ENCODE measurements around the gene TMEM131L. TPM values are rescaled to one million over a fixed set of nuclear protein-coding genes. Genes with fewer than 3 reads are reported as not detected.
"Not testable (repeated sequence)": the region's sequence is repeated elsewhere in the genome, so short reads cannot be mapped to it uniquely, and the experiment has no call there.

The TMEM131L gene
- total RNA-seq, 2 donors from 2014 or later: 4.8 to 6.2 TPM

- Histone ChIP-seq H3K27ac (no peak overlapping the region), H3K36me3 (no peaks in the 10 kb centered on the region), H3K27me3 (no peaks in the 10 kb centered on the region), H3K4me3 (no peak overlapping the region), H3K9me3 (no peaks in the 10 kb centered on the region), H3K4me1 (no peaks in the 10 kb centered on the region), H3K9ac (ENCODE audit: low read depth in 2 of 2, low read length in 2 of 2) (no peak overlapping the region)
- no peak for TF ChIP-seq CTCF (IDR thresholded peaks at IDR 0.05)
- DNase-seq: no peak
- intact Hi-C loops (cut with DNase I): no loop called here
These were observed 128.1 kb downstream of the TMEM131L start for GRCh38 chr4:153594210-153594609.

GRCh38 chr4:153595894-153596601 is 129.9 kb downstream of the TMEM131L start:
- Histone ChIP-seq H3K4me1 (no peaks in the 10 kb centered on the region), H3K36me3 (no peaks in the 10 kb centered on the region), H3K27ac (no peak overlapping the region), H3K9ac (ENCODE audit: low read depth in 2 of 2, low read length in 2 of 2) (no peak overlapping the region), H3K4me3 (no peak overlapping the region), H3K27me3 (no peaks in the 10 kb centered on the region), H3K9me3 (no peaks in the 10 kb centered on the region)
- intact Hi-C loops (cut with DNase I): no loop called here
- TF ChIP-seq CTCF (IDR thresholded peaks at IDR 0.05): no peak
- no peak for DNase-seq

GRCh38 chr4:153602758-153603157 is 136.6 kb downstream of the TMEM131L start:
- TF ChIP-seq CTCF (IDR thresholded peaks at IDR 0.05): no peak

GRCh38 chr4:153603258-153603657 is 137.1 kb downstream of the TMEM131L start:
- Histone ChIP-seq H3K36me3 (no peaks in the 10 kb centered on the region), H3K4me3 (no peak overlapping the region), H3K27ac (no peak overlapping the region), H3K9me3 (no peaks in the 10 kb centered on the region), H3K9ac (ENCODE audit: low read depth in 2 of 2, low read length in 2 of 2) (no peak overlapping the region), H3K27me3 (no peaks in the 10 kb centered on the region), H3K4me1 (no peaks in the 10 kb centered on the region)
- intact Hi-C loops (cut with DNase I): no loop called here
- DNase-seq: no peak
- TF ChIP-seq CTCF (IDR thresholded peaks at IDR 0.05): no peak

More at GRCh38 chr4:153602758-153603157, 136.6 kb downstream of the TMEM131L start:
- no peaks in the 10 kb centered on the region for H3K9me3 ChIP-seq
- DNase-seq: no peak
- H3K9ac ChIP-seq (ENCODE audit: low read depth in 2 of 2, low read length in 2 of 2): no peak overlapping the region
- H3K4me1 ChIP-seq: no peaks in the 10 kb centered on the region
- no peak overlapping the region for H3K4me3 ChIP-seq
- intact Hi-C loops (cut with DNase I): no loop called here
- no peak overlapping the region for H3K27ac ChIP-seq
- H3K36me3 ChIP-seq: no peaks in the 10 kb centered on the region
- H3K27me3 ChIP-seq: no peaks in the 10 kb centered on the region

GRCh38 chr4:153603835-153604234 is 137.7 kb downstream of the TMEM131L start:
- Histone ChIP-seq H3K4me3 (no peak overlapping the region), H3K9me3 (no peaks in the 10 kb centered on the region), H3K36me3 (no peaks in the 10 kb centered on the region), H3K27ac (no peak overlapping the region), H3K27me3 (no peaks in the 10 kb centered on the region), H3K9ac (ENCODE audit: low read depth in 2 of 2, low read length in 2 of 2) (no peak overlapping the region), H3K4me1 (no peaks in the 10 kb centered on the region)
- no peak for TF ChIP-seq CTCF (IDR thresholded peaks at IDR 0.05)
- no peak for DNase-seq
- intact Hi-C loops (cut with DNase I): no loop called here

GRCh38 chr4:153609070-153609469 is 142.9 kb downstream of the TMEM131L start:
- H3K27ac ChIP-seq; DNase-seq; H3K27me3 ChIP-seq; H3K4me1 ChIP-seq; H3K9ac ChIP-seq (ENCODE audit: low read depth in 2 of 2, low read length in 2 of 2); H3K9me3 ChIP-seq; H3K4me3 ChIP-seq; H3K36me3 ChIP-seq; intact Hi-C loops (cut with DNase I): not testable (repeated sequence)
